Tibial nerve (tissue), 3 donors: ENCODE results near the gene TRABD2B.

Experiments used
- POLR2A ChIP-seq, 2 donors: fragments of 450-650 bp; IDR thresholded peaks; one replicate each; pipeline ENCODE4 v1.6.1; 2017; ENCODE audit warnings: antibody characterized with exemption in 2 of 2, mild to moderate bottlenecking in 2 of 2, moderate library complexity in 2 of 2
- TF ChIP-seq, protein P1 (sequence below), 5 experiments: fragments of 200-600 bp in 3 of 5; fragments of 450-650 bp in 2 of 5; sonication (generic) in 3 of 5; IDR thresholded peaks; one replicate each; pipeline ENCODE4 v1.5.1; 2016 to 2019; ENCODE audit warnings: antibody characterized with exemption in 5 of 5, mild to moderate bottlenecking in 3 of 5, moderate library complexity in 2 of 5

DNA sequence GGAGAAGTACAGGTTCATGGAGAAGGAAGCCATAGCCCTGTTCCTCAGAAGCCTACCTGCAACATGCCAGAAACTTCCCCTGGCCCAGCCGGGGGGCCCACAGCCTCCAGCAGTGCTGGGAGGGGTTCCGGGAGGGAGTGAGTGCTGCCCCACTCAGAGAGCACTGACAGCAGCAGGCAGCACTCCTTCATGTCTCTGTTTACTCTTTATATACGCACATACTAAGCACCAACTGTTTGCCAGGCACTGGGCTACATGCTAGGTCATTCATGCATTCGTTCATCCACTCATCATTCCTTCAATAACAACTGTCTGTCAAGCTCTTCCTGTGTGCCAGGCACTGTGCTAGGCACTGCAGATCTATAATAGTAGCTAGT is 120.6 kb downstream of the TRABD2B start:
- TF ChIP-seq POLR2A (IDR thresholded peaks at IDR 0.05), result no peak
- TF ChIP-seq, protein P1, sequence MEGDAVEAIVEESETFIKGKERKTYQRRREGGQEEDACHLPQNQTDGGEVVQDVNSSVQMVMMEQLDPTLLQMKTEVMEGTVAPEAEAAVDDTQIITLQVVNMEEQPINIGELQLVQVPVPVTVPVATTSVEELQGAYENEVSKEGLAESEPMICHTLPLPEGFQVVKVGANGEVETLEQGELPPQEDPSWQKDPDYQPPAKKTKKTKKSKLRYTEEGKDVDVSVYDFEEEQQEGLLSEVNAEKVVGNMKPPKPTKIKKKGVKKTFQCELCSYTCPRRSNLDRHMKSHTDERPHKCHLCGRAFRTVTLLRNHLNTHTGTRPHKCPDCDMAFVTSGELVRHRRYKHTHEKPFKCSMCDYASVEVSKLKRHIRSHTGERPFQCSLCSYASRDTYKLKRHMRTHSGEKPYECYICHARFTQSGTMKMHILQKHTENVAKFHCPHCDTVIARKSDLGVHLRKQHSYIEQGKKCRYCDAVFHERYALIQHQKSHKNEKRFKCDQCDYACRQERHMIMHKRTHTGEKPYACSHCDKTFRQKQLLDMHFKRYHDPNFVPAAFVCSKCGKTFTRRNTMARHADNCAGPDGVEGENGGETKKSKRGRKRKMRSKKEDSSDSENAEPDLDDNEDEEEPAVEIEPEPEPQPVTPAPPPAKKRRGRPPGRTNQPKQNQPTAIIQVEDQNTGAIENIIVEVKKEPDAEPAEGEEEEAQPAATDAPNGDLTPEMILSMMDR (IDR thresholded peaks at IDR 0.05), result no peak
